CD14-positive monocyte (primary cell): ENCODE results near the gene IFIH1. TPM values are rescaled to one million over a fixed set of nuclear protein-coding genes. Genes with fewer than 3 reads are reported as not detected.

Experiments
- DNase-seq, 3 donors: peaks; one replicate each; pipeline ENCODE4 v3.0.0-alpha.2; 2011 to 2022
- H2AFZ ChIP-seq: 2 replicates; pipeline ENCODE4 v1.6.0; 2012; ENCODE audit warnings: mild to moderate bottlenecking, low read depth, low read length, inconsistent platforms; ENCODE audit not compliant: insufficient read depth, poor library complexity, severe bottlenecking
- H3K27ac ChIP-seq, 2 donors: 1 replicate in 1 of 2; 2 replicates in 1 of 2; pipeline ENCODE4 v1.5.1; 2012 to 2013; ENCODE audit warnings: low read length in 2 of 2, control low read depth in 1 of 2, inconsistent platforms in 1 of 2, low read depth in 1 of 2, mild to moderate bottlenecking in 1 of 2
- H3K27me3 ChIP-seq, 2 donors: one replicate each; pipeline versions ENCODE4 v1.6.0 to v1.6.1; 2011 to 2013; ENCODE audit warnings: low read length in 2 of 2; ENCODE audit not compliant: control insufficient read depth in 2 of 2, insufficient read depth in 2 of 2
- H3K36me3 ChIP-seq, 2 donors: replicated peaks in 1 of 2; 1 replicate in 1 of 2; 2 replicates in 1 of 2; pipeline versions ENCODE4 v1.5.1 to v1.6.1; 2012 to 2013; ENCODE audit warnings: low read length in 2 of 2, control low read depth in 1 of 2, inconsistent platforms in 1 of 2, mild to moderate bottlenecking in 1 of 2; ENCODE audit not compliant: insufficient read depth in 2 of 2, control insufficient read depth in 1 of 2
- H3K4me1 ChIP-seq, 2 donors: 1 replicate in 1 of 2; 2 replicates in 1 of 2; pipeline versions ENCODE4 v1.5.1 to v1.6.1; 2012 to 2013; ENCODE audit warnings: low read length in 2 of 2, control low read depth in 1 of 2, inconsistent platforms in 1 of 2, mild to moderate bottlenecking in 1 of 2, moderate library complexity in 1 of 2; ENCODE audit not compliant: insufficient read depth in 2 of 2, control insufficient read depth in 1 of 2
- H3K4me2 ChIP-seq: replicated peaks from 2 replicates; pipeline ENCODE3; 2012; ENCODE audit warnings: low read length, moderate library complexity, mild to moderate bottlenecking; ENCODE audit not compliant: poor library complexity, severe bottlenecking; ENCODE audit errors: extremely low read depth
- H3K4me3 ChIP-seq, 3 experiments: fragments of 200-600 bp in 1 of 3; sonication (generic) in 1 of 3; replicated peaks in 1 of 3; 1 replicate in 2 of 3; 2 replicates in 1 of 3; pipeline ENCODE4 v1.5.1; 2011 to 2013; ENCODE audit warnings: low read length in 3 of 3, mild to moderate bottlenecking in 3 of 3, control low read depth in 2 of 3, low read depth in 2 of 3, inconsistent platforms in 1 of 3, moderate library complexity in 1 of 3
- H3K79me2 ChIP-seq: 2 replicates; pipeline ENCODE4 v1.6.0; 2012; ENCODE audit warnings: mild to moderate bottlenecking, control low read depth, inconsistent platforms, low read length, moderate library complexity; ENCODE audit not compliant: insufficient read depth
- H3K9ac ChIP-seq: 2 replicates; pipeline ENCODE4 v1.6.0; 2017; ENCODE audit warnings: low read length, mild to moderate bottlenecking; ENCODE audit not compliant: insufficient read depth, poor library complexity, severe bottlenecking
- H3K9me3 ChIP-seq, 2 donors: replicated peaks in 1 of 2; 1 replicate in 1 of 2; 2 replicates in 1 of 2; pipeline versions ENCODE4 v1.5.1 to v1.6.1; 2012 to 2013; ENCODE audit warnings: low read length in 2 of 2, control low read depth in 1 of 2; ENCODE audit not compliant: control insufficient read depth in 1 of 2, insufficient read depth in 1 of 2
- H4K20me1 ChIP-seq: 2 replicates; pipeline ENCODE4 v1.6.0; 2012; ENCODE audit warnings: mild to moderate bottlenecking, low read length, control low read depth, moderate library complexity; ENCODE audit not compliant: insufficient read depth
- H3K27ac Mint-ChIP-seq, 7 donors: one replicate each; pipeline ENCODE4 v1.8.0; 2020; ENCODE audit warnings: mild to moderate bottlenecking in 7 of 7, mixed read lengths in 7 of 7, moderate library complexity in 6 of 7, inconsistent platforms in 2 of 7
- H3K27me3 Mint-ChIP-seq, 3 donors: one replicate each; pipeline ENCODE4 v1.8.0; 2021 to 2022; ENCODE audit warnings: low read depth in 3 of 3, mild to moderate bottlenecking in 3 of 3, mixed read lengths in 3 of 3, moderate library complexity in 3 of 3, inconsistent platforms in 1 of 3
- H3K36me3 Mint-ChIP-seq, 2 donors: one replicate each; pipeline ENCODE4 v1.8.0; 2020; ENCODE audit warnings: mixed read lengths in 2 of 2, inconsistent platforms in 1 of 2, mild to moderate bottlenecking in 1 of 2
- H3K4me1 Mint-ChIP-seq: one replicate; pipeline ENCODE4 v1.8.0; 2020; ENCODE audit warnings: mild to moderate bottlenecking, mixed read lengths
- H3K4me3 Mint-ChIP-seq, 2 donors: one replicate each; pipeline ENCODE4 v1.8.0; 2020; ENCODE audit warnings: mild to moderate bottlenecking in 2 of 2, mixed read lengths in 2 of 2, moderate library complexity in 1 of 2
- H3K9me3 Mint-ChIP-seq, 7 donors: one replicate each; pipeline ENCODE4 v1.8.0; 2020 to 2022; ENCODE audit warnings: mixed read lengths in 7 of 7, mild to moderate bottlenecking in 6 of 7, moderate library complexity in 6 of 7, inconsistent platforms in 2 of 7
- CTCF ChIP-seq: fragments of 200-600 bp; IDR thresholded peaks from one replicate; pipeline ENCODE4 v1.8.0; 2022; ENCODE audit warnings: antibody characterized with exemption, mild to moderate bottlenecking
- WGBS: methylation state at CpG from one replicate; pipeline ENCODE4 v1.1.5; 2013; ENCODE audit warnings: missing lambda C conversion rate; ENCODE audit not compliant: insufficient coverage; 5-methylcytosine and 5-hydroxymethylcytosine counted together
- intact Hi-C, 2 donors: fragments of 100-400 bp; cut with micrococcal nuclease; formaldehyde crosslinking; loops; one replicate each; pipeline versions ENCODE4 v1.15.0 to v1.15.1; 2023
- polyA plus RNA-seq, 3 donors: library from polyadenylated mRNA; depleted of rRNA in 1 of 3; unstranded in 2 of 3; stranded (reverse) in 1 of 3; fragments of 300-500 nt in 2 of 3; fragments of >200 nt in 1 of 3; fragmentation: Illumina TruSeq in 2 of 3; gene quantifications; 1 replicate in 2 of 3; 2 replicates in 1 of 3; pipeline ENCODE4 v1.2.3, GENCODE V29; 2012 to 2021

The IFIH1 gene
- polyA plus RNA-seq, 3 donors = 11.6 to 17.6 (median 17.1) TPM

GRCh38 chr2:162280654-162281053 lies 37.8 kb downstream of the IFIH1 start:
- no peaks in the 10 kb centered on the region for H3K27me3 ChIP-seq
- H3K4me2 ChIP-seq = no peak overlapping the region
- intact Hi-C loops = no loop called here
- H3K4me1 Mint-ChIP-seq = peaks cover 17% of the 10 kb centered on the region
- TF ChIP-seq CTCF = no peak
- H3K4me3 ChIP-seq = no peak overlapping the region
- H3K9ac ChIP-seq = no peak overlapping the region
- no peaks in the 10 kb centered on the region for H3K9me3 ChIP-seq
- no peaks in the 10 kb centered on the region for H3K79me2 ChIP-seq
- no peaks in the 10 kb centered on the region for H4K20me1 ChIP-seq
- H3K27ac Mint-ChIP-seq = no peak overlapping the region
- H2AFZ ChIP-seq = no peak overlapping the region
- H3K4me1 ChIP-seq = peaks cover 4 to 10% of the 10 kb centered on the region in 2 donors
- no peaks in the 10 kb centered on the region for H3K27me3 Mint-ChIP-seq
- no peak for DNase-seq
- no peaks in the 10 kb centered on the region for H3K9me3 Mint-ChIP-seq
- WGBS = no CpG with 5 or more reads among the region's 1 CpG
- no peak overlapping the region for H3K4me3 Mint-ChIP-seq
- H3K36me3 Mint-ChIP-seq = peaks cover 81 to 83% of the 10 kb centered on the region in 2 donors
- peaks cover 73 to 97% of the 10 kb centered on the region in 2 donors for H3K36me3 ChIP-seq
- H3K27ac ChIP-seq = no peak overlapping the region

- Mint-ChIP-seq H3K4me3 (no peak overlapping the region), H3K4me1 (peaks cover 10% of the 10 kb centered on the region), H3K27me3 (no peaks in the 10 kb centered on the region), H3K27ac (peak overlapping the region in 1 of 7 donors; percentile 7), H3K36me3 (peaks cover 75 to 76% of the 10 kb centered on the region in 2 donors), H3K9me3 (no peaks in the 10 kb centered on the region)
- Histone ChIP-seq H3K4me2 (no peak overlapping the region), H3K27ac (peak overlapping the region in 1 of 2 donors; percentile 18), H3K27me3 (no peaks in the 10 kb centered on the region), H3K36me3 (peaks cover 69 to 97% of the 10 kb centered on the region in 2 donors), H3K4me3 (no peak overlapping the region), H3K9me3 (no peaks in the 10 kb centered on the region), H4K20me1 (no peaks in the 10 kb centered on the region), H2AFZ (no peak overlapping the region), H3K9ac (no peak overlapping the region), H3K79me2 (no peaks in the 10 kb centered on the region), H3K4me1 (peaks cover 4 to 10% of the 10 kb centered on the region in 2 donors)
- no CpG with 5 or more reads among the region's 4 CpGs for WGBS
- intact Hi-C loops = no loop called here
- peak in 2 of 3 donors; percentile 11 to 13 for DNase-seq
- TF ChIP-seq CTCF = no peak
Measured at GRCh38 chr2:162277381-162277780, 41.1 kb downstream of the IFIH1 start.
